A204.1 (cell line): ENCODE measurements around the gene ADGRE2.
"Not testable (repeated sequence)": the region's sequence is repeated elsewhere in the genome, so short reads cannot be mapped to it uniquely, and the experiment has no call there.

Source experiments
- FAIRE-seq: peaks from 2 replicates; lab custom pipeline; 2012; peaks lifted over from hg19 to GRCh38; lab: Jason Lieb, UNC

ADGRE2 gene

GRCh38 chr19:14778110-14778845 is at the start of gene ADGRE2:
Gene ADGRE2, minus strand, starts transcription at chr19:14778560. Its CDS starts 1,804 bp downstream, at chr19:14776756.
- not testable (repeated sequence) for FAIRE-seq

GRCh38 chr19:14826006-14826405 is 47.6 kb upstream of the ADGRE2 start:
- no peak for FAIRE-seq

DNA sequence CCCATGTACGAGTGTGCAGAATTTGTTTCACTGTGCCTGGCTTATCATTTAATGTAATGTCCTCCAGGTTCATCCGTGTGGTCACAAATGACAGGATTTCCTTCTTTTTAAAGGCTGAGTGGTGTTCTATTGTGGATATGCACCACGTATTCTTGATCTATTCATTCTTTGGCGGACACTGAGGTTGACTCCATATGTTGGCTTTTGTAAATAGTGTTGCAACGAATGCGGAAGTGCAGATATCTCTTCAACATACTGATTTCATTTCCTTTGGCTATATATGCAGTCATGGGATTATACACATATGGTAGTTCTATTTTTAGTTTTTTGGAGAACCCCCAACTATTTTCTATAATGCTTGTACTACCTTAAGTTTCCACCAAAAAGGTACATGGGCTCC is 43.6 kb upstream of the ADGRE2 start:
- no peak for FAIRE-seq

DNA sequence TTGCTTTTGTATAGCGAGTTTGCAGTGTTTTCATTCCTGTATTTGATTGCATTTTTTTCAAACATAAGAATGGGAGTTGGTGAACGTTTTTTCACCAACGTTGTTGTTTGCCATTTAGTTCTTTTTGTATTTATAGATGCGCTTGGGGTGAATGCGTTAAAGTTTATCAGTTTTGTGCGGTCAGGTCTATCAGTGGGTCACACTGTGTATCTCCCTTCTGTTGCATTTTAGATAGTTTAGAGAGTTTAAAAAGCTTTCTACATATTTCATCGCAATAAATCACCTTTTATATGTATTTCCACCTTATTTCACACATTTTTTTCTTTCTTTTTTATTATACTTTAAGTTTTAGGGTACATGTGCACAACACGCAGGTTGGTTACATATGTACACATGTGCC is 40.2 kb upstream of the ADGRE2 start:
- no peak for FAIRE-seq

DNA sequence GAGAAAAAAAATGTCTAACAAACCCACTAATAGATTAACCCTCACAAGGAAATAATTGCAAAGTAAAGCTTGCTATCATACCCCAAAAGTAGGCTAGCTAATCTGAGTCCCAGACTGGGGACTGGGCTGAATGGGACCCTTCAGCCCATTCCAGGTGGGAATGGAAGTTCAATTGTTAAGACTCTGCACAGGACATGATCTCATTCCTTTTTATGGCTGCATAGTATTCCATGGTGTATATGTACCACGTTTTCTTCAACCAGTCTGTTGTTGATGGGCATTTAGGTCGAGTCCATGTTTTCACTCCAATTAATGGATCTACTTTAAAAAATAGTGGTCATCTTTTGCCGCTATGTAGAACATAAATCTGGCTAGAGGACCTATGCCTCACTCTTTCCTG is 38.7 kb upstream of the ADGRE2 start:
- FAIRE-seq, result no peak

DNA sequence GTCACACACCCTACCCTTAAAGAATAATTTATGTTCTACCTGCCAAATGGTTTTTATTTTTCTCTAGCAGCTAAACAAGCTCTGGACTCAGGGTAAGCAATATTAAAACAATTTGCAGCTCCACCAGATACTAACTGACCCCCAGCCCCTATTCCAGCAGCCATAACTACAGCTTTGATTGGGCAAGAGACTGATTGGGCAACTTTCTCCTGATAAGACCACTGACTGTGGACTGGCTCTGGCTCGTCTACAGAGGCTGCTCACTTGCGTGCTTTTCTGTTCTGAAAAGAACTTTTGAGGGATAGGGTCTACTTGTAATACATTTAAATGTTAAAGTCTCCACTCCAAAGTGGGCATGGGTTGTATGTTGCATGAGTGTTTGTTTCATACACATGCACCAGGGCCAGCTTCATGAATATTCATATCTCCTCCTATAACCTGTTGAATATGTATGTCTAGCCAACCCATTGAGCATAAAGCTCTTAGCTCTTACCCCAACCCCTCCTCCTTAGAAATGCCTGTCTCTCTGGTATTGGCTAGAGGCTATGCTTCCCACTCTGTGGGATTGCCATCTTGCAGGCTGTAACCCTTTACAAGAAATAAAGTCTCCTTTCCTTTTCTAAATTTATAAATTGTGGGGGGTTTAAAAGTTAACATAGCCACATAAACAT is 36.8 kb upstream of the ADGRE2 start:
- no peak for FAIRE-seq

DNA sequence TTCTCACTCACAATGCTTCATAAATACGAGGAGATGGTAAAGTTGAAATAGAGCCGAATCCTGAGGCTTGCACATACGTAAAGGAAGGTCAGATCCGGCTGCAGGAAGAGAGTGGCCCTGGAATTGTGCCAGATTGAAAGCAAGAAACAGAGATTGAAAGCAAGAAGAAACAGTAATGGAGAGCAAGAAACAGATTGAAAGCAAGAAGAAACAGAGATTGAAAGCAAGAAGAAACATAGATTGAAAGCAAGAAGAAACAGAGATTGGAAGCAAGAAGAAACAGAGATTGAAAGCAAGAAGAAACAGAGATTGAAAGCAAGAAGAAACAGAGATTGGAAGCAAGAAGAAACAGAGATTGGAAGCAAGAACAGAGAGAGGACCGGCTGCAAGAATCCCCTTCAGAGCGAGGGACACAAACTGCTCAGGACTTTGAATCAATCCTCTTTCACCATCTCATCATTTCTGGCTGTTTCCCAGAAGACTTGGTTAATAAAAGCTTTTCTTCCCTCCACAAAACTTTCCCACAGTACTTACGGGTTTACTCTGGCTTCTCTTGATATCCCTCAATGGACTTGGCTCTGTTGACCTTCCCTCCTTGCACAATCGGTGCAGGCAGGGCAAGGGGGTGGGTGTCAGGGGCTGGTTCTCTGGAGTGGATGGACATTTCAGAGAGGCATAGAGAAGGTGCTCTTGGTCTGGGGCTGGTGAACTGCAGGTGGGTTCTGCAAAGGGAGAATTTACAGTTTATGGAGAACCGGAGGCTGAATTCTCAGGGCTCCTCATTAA is 31.1 kb upstream of the ADGRE2 start:
- no peak for FAIRE-seq

DNA sequence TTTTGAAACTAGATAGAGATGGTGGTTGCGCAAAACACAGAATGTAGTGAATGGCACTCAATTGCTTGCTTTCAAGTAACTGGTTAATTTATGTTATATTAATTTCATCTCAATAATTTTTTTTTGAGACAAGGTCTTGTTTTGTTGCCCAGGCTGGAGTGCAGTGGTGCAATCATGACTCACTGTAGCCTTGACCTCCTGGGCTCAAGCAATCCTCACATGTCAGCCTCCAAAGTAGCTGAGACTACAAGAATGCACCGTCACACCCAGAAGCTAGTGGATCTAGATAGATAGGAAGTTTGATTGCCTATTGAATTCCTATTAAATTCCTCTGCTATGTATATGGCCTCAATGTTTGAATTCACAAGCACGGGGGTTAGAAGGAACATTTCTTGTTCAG is 26.4 kb upstream of the ADGRE2 start:
- FAIRE-seq, result no peak

- FAIRE-seq, result no peak
Measured at GRCh38 chr19:14798760-14799159, 20.4 kb upstream of the ADGRE2 start.

GRCh38 chr19:14796021-14796420 is 17.7 kb upstream of the ADGRE2 start:
- FAIRE-seq, result no peak

- no peak for FAIRE-seq
Measured at GRCh38 chr19:14795078-14795721, 16.8 kb upstream of the ADGRE2 start.

DNA sequence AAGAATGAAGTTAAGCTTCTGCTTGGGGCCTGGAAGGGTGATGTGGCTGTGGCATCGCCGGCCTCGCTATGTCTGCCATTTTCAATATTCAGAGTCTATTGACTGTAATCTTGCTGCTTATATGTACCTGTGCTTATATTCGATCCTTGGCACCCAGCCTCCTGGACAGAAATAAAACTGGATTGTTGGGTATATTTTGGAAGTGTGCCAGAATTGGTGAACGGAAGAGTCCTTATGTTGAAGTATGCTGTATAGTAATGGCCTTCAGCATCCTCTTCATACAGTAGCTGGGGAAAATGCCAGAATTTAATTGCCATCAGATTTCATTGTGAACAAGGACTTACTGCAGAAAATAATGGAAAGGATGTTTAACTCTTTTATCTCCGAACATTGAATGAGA is 13.9 kb upstream of the ADGRE2 start:
- FAIRE-seq, result not testable (repeated sequence)

DNA sequence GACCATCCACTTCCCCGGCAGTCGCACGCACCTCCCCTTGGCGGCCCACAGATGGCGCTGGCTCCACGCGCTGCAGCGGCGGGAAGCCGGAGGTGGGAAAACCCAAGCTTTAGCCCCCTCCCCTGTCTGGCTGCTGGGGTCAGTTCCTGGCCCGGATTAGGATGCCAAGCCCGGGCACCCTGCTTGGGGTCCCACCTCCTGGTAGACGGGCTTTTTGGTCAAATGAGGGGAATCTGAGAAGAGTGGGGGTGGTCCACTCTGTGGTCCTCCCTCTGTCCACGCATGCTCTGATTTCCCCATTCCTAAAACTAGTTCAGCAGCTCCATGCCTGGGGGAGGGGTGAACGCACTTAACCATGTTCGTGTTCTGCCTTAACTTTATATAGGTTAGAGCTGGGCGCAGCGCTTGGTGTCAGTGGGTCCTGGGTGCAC is 8.1 kb upstream of the ADGRE2 start:
- no peak for FAIRE-seq

GRCh38 chr19:14785102-14785793 is 6.9 kb upstream of the ADGRE2 start:
- not testable (repeated sequence) for FAIRE-seq

GRCh38 chr19:14784730-14785101 is 6.4 kb upstream of the ADGRE2 start:
- FAIRE-seq, result not testable (repeated sequence)

DNA sequence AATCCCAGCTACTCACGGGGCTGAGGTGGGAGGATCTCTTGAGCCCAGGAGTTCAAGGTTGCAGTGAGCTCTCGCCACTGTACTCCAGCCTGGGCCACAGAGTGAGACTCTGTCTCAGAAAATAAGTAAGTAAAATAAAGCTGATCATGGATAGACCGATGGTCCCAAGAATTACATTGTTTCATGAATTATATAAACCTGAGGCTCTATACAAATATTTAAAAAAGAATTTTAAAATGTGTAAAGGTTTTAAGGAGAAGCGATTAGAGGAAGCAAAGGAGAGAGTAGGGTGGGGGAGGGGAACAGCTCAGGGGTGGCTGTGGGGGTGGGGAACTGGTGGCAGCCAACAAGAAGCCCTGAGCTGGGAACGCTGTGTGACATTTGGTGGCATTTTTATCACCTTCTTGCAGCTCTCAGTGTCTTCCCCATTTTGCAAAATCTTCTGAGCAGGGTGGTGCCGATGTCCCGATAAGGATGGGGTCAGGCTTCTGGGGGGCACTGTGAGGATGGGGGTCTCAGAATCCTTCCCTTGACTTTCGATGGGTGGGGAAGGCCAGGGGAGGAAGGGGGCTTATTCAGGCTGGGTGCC is 5.1 kb upstream of the ADGRE2 start:
- not testable (repeated sequence) for FAIRE-seq

- no peak for FAIRE-seq
Measured at GRCh38 chr19:14782626-14783409, 4.5 kb upstream of the ADGRE2 start.

GRCh38 chr19:14781713-14782536 is 3.6 kb upstream of the ADGRE2 start:
- not testable (repeated sequence) for FAIRE-seq

- FAIRE-seq, result not testable (repeated sequence)
Measured at GRCh38 chr19:14780622-14781225, 2.4 kb upstream of the ADGRE2 start.
